Mesenchymal stem cell (in vitro differentiated cells and primary cell): ENCODE measurements around the gene GPC2.

Experiments
- DNase-seq: peaks from one replicate; pipeline ENCODE4 v3.0.0-alpha.2; 2013
- H2AFZ ChIP-seq: one replicate; pipeline ENCODE4 v1.6.1; 2013; ENCODE audit warnings: low read depth, mild to moderate bottlenecking, control low read depth, inconsistent platforms, low read length, moderate library complexity
- H2AK5ac ChIP-seq: 2 replicates; pipeline ENCODE4 v1.6.1; 2013; ENCODE audit warnings: low read length, moderate library complexity, mild to moderate bottlenecking, inconsistent platforms; ENCODE audit not compliant: severe bottlenecking
- H2BK120ac ChIP-seq: one replicate; pipeline ENCODE4 v1.6.1; 2013; ENCODE audit warnings: low read depth, mild to moderate bottlenecking, inconsistent platforms, low read length, moderate library complexity
- H2BK12ac ChIP-seq, 2 experiments: one replicate each; pipeline ENCODE4 v1.6.1; 2013; ENCODE audit warnings: inconsistent platforms in 2 of 2, low read length in 2 of 2, mild to moderate bottlenecking in 2 of 2, moderate library complexity in 2 of 2, control low read depth in 1 of 2
- H2BK15ac ChIP-seq: one replicate; pipeline ENCODE4 v1.6.1; 2013; ENCODE audit warnings: mild to moderate bottlenecking, low read depth, inconsistent platforms; ENCODE audit not compliant: poor library complexity, severe bottlenecking
- H2BK5ac ChIP-seq: 2 replicates; pipeline ENCODE4 v1.6.1; 2013; ENCODE audit warnings: low read depth, mild to moderate bottlenecking, low read length, control low read depth, inconsistent platforms; ENCODE audit not compliant: poor library complexity, severe bottlenecking
- H3K14ac ChIP-seq, 2 experiments: one replicate each; pipeline ENCODE4 v1.6.1; 2013; ENCODE audit warnings: inconsistent platforms in 2 of 2, low read length in 2 of 2, control low read depth in 1 of 2, mild to moderate bottlenecking in 1 of 2, moderate library complexity in 1 of 2
- H3K18ac ChIP-seq, 2 experiments: one replicate each; pipeline ENCODE4 v1.6.1; 2013; ENCODE audit warnings: inconsistent platforms in 2 of 2, low read length in 2 of 2, control low read depth in 1 of 2, low read depth in 1 of 2, mild to moderate bottlenecking in 1 of 2
- H3K23ac ChIP-seq, 2 experiments: one replicate each; pipeline ENCODE4 v1.6.1; 2013; ENCODE audit warnings: inconsistent platforms in 2 of 2, low read length in 2 of 2, mild to moderate bottlenecking in 2 of 2, moderate library complexity in 2 of 2, control low read depth in 1 of 2
- H3K27ac ChIP-seq: 2 replicates; pipeline ENCODE4 v1.5.1; 2013; ENCODE audit warnings: mild to moderate bottlenecking, moderate library complexity, low read length, control low read depth, inconsistent platforms; ENCODE audit not compliant: poor library complexity, severe bottlenecking
- H3K27me3 ChIP-seq, 2 experiments: 2 replicates each; pipeline versions ENCODE4 v1.6.1 to v1.7.0; 2013; ENCODE audit warnings: low read length in 2 of 2, mild to moderate bottlenecking in 2 of 2, moderate library complexity in 2 of 2, control low read depth in 1 of 2, inconsistent platforms in 1 of 2; ENCODE audit not compliant: control insufficient read depth in 1 of 2, insufficient read depth in 1 of 2
- H3K36me3 ChIP-seq, 2 experiments: 2 replicates each; pipeline versions ENCODE4 v1.6.1 to v1.7.0; 2013; ENCODE audit warnings: low read length in 2 of 2, control low read depth in 1 of 2, inconsistent platforms in 1 of 2, low read depth in 1 of 2, mild to moderate bottlenecking in 1 of 2; ENCODE audit not compliant: insufficient read depth in 2 of 2, control insufficient read depth in 1 of 2
- H3K4ac ChIP-seq, 2 experiments: one replicate each; pipeline ENCODE4 v1.6.1; 2013; ENCODE audit warnings: inconsistent platforms in 2 of 2, low read length in 2 of 2, mild to moderate bottlenecking in 2 of 2, moderate library complexity in 2 of 2, control low read depth in 1 of 2, low read depth in 1 of 2
- H3K4me1 ChIP-seq: 2 replicates; pipeline ENCODE4 v1.6.1; 2013; ENCODE audit warnings: low read depth, low read length, control low read depth; ENCODE audit not compliant: control insufficient read depth, insufficient read depth
- H3K4me2 ChIP-seq: 2 replicates; pipeline ENCODE4 v1.6.1; 2013; ENCODE audit warnings: low read length, mild to moderate bottlenecking, inconsistent platforms; ENCODE audit not compliant: poor library complexity, severe bottlenecking
- H3K4me3 ChIP-seq, 2 experiments: 2 replicates each; pipeline versions ENCODE4 v1.5.1 to v1.7.0; 2013; ENCODE audit warnings: low read length in 2 of 2, mild to moderate bottlenecking in 2 of 2, control low read depth in 1 of 2, low read depth in 1 of 2; ENCODE audit not compliant: insufficient read depth in 1 of 2
- H3K79me1 ChIP-seq: replicated peaks from 2 replicates; pipeline ENCODE4 v1.6.1; 2013; ENCODE audit warnings: mild to moderate bottlenecking, control low read depth, low read length, inconsistent platforms; ENCODE audit not compliant: poor library complexity, severe bottlenecking
- H3K9ac ChIP-seq: 2 replicates; pipeline ENCODE4 v1.7.0; 2013; ENCODE audit warnings: mild to moderate bottlenecking, low read length, moderate library complexity
- H3K9me3 ChIP-seq: 2 replicates; pipeline ENCODE4 v1.7.0; 2013; ENCODE audit warnings: mild to moderate bottlenecking, low read length; ENCODE audit not compliant: control insufficient read depth
- H4K8ac ChIP-seq: one replicate; pipeline ENCODE4 v1.6.1; 2013; ENCODE audit warnings: inconsistent platforms, mild to moderate bottlenecking, low read length, moderate library complexity
- H4K91ac ChIP-seq: one replicate; pipeline ENCODE4 v1.6.1; 2013; ENCODE audit warnings: mild to moderate bottlenecking, low read length, inconsistent platforms
- WGBS: methylation state at CpG from one replicate; pipeline ENCODE4 v1.1.7; 2013; ENCODE audit warnings: mixed read lengths; 5-methylcytosine and 5-hydroxymethylcytosine counted together

GPC2 gene

DNA sequence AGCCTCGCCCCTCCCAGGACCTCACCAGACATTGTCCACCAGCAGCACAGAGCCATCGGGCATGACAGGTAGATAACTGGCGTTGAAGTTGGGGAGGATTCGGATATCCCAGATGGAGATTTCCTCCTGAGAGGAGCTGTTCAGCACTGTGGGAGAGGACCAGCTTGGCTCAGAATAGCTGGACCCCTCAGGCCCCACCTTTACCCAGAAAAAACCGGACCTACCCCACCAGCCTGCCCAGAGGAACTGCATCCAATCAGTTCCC is 20.2 kb downstream of the GPC2 start:
- Histone ChIP-seq H3K23ac (no peak overlapping the region), H4K91ac (no peak overlapping the region), H2BK5ac (no peak overlapping the region), H3K27me3 (no peaks in the 10 kb centered on the region), H3K4ac (no peak overlapping the region), H2BK12ac (peak overlapping the region in 1 of 2 experiments; percentile 16), H2AK5ac (no peak overlapping the region), H2AFZ (no peak overlapping the region), H3K4me3 (peak overlapping the region in 1 of 2 experiments; percentile 81), H3K4me1 (peaks cover 31% of the 10 kb centered on the region), H3K36me3 (peaks cover 38 to 42% of the 10 kb centered on the region in 2 experiments), H4K8ac (no peak overlapping the region), H3K14ac (peak overlapping the region in 1 of 2 experiments; percentile 13), H3K9ac (peak overlapping the region; percentile 87), H3K27ac (no peak overlapping the region), H3K18ac (no peak overlapping the region), H2BK120ac (no peak overlapping the region), H3K9me3 (no peaks in the 10 kb centered on the region), H2BK15ac (no peak overlapping the region), H3K79me1 (peaks cover 21% of the 10 kb centered on the region), H3K4me2 (peak overlapping the region; percentile 48)
- 82% methylated on average over 3 of the region's 5 CpGs for WGBS
- no peak for DNase-seq

DNA sequence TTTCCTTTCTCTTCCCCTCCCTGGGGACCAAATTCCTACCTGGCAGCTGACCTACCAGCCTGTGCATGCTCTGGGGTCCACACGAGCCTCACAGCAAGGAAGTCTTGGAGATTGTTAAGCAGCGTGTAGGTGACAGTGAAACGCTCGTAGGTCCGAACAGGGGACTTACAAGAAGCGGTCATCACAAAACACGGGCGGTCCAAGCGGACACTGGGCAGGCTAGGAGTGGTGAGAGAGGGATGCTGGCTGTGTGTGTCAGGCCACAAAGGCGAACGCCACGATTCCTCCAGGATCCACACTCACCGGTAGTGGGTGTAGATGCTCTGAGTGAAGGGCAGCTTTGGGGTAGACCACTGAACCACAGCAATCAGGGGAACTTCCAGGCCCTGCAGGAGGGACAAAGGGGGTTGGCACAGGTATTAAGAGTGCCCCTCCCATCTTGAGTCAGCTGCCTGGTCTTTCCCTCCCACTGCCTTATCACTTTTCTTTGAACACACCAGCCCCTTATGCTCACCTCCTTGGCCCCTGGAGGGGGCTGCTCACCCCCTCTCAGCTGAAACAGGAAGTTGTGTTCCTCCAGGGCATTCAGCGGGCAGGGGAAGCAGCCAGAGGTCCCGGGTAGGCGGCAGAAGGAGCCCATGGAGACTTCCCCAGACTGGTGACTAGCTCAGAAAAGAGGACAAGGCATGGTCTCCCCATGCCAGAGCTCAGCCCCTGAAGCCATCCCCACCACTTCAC is 20.7 kb downstream of the GPC2 start:
- H3K4me3 ChIP-seq = peak overlapping the region in 1 of 2 experiments; percentile 81
- H2BK15ac ChIP-seq = no peak overlapping the region
- H3K27me3 ChIP-seq = no peaks in the 10 kb centered on the region
- no peak for DNase-seq
- no peak overlapping the region for H4K8ac ChIP-seq
- no peak overlapping the region for H2AFZ ChIP-seq
- no peak overlapping the region for H3K27ac ChIP-seq
- H3K4ac ChIP-seq = no peak overlapping the region
- H3K9me3 ChIP-seq = no peaks in the 10 kb centered on the region
- peak overlapping the region in 1 of 2 experiments; percentile 16 for H2BK12ac ChIP-seq
- 94% methylated on average over 16 of the region's 16 CpGs for WGBS
- H3K9ac ChIP-seq = peak overlapping the region; percentile 87
- no peak overlapping the region for H2BK120ac ChIP-seq
- H4K91ac ChIP-seq = no peak overlapping the region
- H3K18ac ChIP-seq = no peak overlapping the region
- H2BK5ac ChIP-seq = no peak overlapping the region
- peak overlapping the region; percentile 48 for H3K4me2 ChIP-seq
- H2AK5ac ChIP-seq = no peak overlapping the region
- peak overlapping the region in 1 of 2 experiments; percentile 13 for H3K14ac ChIP-seq
- peaks cover 24% of the 10 kb centered on the region for H3K79me1 ChIP-seq
- H3K23ac ChIP-seq = no peak overlapping the region
- peaks cover 42 to 46% of the 10 kb centered on the region in 2 experiments for H3K36me3 ChIP-seq
- peaks cover 31% of the 10 kb centered on the region for H3K4me1 ChIP-seq

DNA sequence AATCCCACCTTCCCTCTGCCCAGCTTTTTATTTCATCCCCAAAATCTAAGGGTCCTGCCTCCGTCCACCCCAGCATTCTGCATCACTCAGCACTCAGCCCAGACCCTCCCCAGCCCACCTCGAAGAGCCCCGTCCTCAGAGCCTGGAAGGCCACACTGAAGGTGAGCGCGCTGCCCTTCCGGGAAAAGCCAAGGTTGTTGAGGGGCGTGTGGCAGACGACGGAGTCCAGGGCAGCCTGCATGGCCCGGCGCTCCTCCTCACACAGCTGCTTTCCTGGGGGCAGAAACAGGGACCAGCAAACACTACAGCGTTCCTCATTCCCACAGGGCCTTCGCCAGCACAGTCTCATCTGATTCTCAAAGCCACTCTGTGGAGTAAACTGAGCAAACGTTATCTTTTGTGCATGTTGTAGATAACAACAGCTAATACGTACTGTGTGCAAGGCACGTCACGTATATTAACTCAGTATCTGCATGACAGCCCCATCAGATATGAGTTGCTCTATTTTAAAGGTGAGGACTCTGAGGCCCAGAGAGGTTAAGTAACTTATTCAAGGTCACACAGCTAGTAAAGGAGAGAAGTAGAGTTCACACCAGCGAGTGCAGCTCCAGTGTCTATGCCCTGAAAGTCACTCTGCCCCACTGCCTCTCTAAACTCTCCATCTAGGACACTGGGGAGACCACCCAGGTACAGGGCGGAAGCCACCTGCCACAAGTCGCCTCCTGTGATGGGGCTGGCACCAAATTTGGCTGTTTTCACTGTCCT is 21.4 kb downstream of the GPC2 start:
- H3K79me1 ChIP-seq = peaks cover 24% of the 10 kb centered on the region
- 94% methylated on average over 20 of the region's 20 CpGs for WGBS

More for the DNA sequence above, 21.4 kb downstream of the GPC2 start:
- Histone ChIP-seq H3K4me2 (no peak overlapping the region), H2AK5ac (no peak overlapping the region), H3K27ac (no peak overlapping the region), H2BK12ac (no peak overlapping the region), H4K8ac (no peak overlapping the region), H3K4me3 (no peak overlapping the region), H2AFZ (no peak overlapping the region), H2BK15ac (no peak overlapping the region), H3K18ac (no peak overlapping the region), H3K4me1 (peaks cover 31% of the 10 kb centered on the region), H3K9me3 (no peaks in the 10 kb centered on the region), H3K4ac (no peak overlapping the region), H3K36me3 (peaks cover 43 to 46% of the 10 kb centered on the region in 2 experiments), H2BK120ac (no peak overlapping the region), H3K23ac (no peak overlapping the region), H3K27me3 (no peaks in the 10 kb centered on the region), H4K91ac (no peak overlapping the region), H3K14ac (no peak overlapping the region), H2BK5ac (no peak overlapping the region), H3K9ac (no peak overlapping the region)
- DNase-seq = no peak
